ENCODE results near the gene PRKG2. TPM values are rescaled to one million over a fixed set of nuclear protein-coding genes. Genes with fewer than 3 reads are reported as not detected.

PRKG2 gene
- total and polyA plus RNA-seq, 2 of the 13 experiments (the other 11 are each of a cell fraction or from before 2014, with no cell fraction given) = 0.04 TPM

- TF ChIP-seq ZNF597 (CRISPR knock-in tag; IDR thresholded peaks at IDR 0.05) = no peak
These were observed 41.3 kb upstream of the PRKG2 start (continued) for GRCh38 chr4:81256059-81256970.

GRCh38 chr4:81255524-81255923 lies 40.5 kb upstream of the PRKG2 start:
- no peaks in the 10 kb centered on the region for H3K4me1 ChIP-seq (ENCODE audit: insufficient read depth, low read length)
- TF ChIP-seq KMT2B (CRISPR knock-in tag; IDR thresholded peaks at IDR 0.05) (no peak), ZNF558 (CRISPR knock-in tag; IDR thresholded peaks at IDR 0.05; ENCODE audit: borderline replicate concordance) (no peak)
- no peaks in the 10 kb centered on the region for H3K36me3 ChIP-seq (replicated peaks in 1 of 2; ENCODE audit: control insufficient read depth in 1 of 2, insufficient read depth in 2 of 2, low read length in 2 of 2)
- 0% methylated on average over 1 of the region's 1 CpG for WGBS (ENCODE audit: low lambda C conversion rate)
- intact Hi-C loops (cut with micrococcal nuclease; ENCODE audit: unreplicated experiment) = no loop called here
- FAIRE-seq (no peak), ATAC-seq (no peak), DNase-seq (ENCODE audit: low spot score) (no peak)
- H3K4me3 ChIP-seq (replicated peaks in 1 of 3; ENCODE audit: insufficient read depth in 1 of 3, low read depth in 2 of 3, low read length in 3 of 3) = no peak overlapping the region
- no peaks in the 10 kb centered on the region for H3K79me2 ChIP-seq (ENCODE audit: insufficient read depth, low read length)
- no peak overlapping the region for H3K4me2 ChIP-seq (ENCODE audit: low read depth, low read length)
- POLR2A ChIA-PET = no interaction called here
- no peak overlapping the region for H2AFZ ChIP-seq (ENCODE audit: low read length)
- H3K27ac ChIP-seq (ENCODE audit: extremely low read length, insufficient read depth, low read length) = no peak overlapping the region
- CTCF ChIA-PET (ENCODE audit: low intra/inter-chr PET ratio, low total read pairs) = no interaction called here
- no peaks in the 10 kb centered on the region for H3K9me3 ChIP-seq (ENCODE audit: low read length)
- no peaks in the 10 kb centered on the region for H3K27me3 ChIP-seq (ENCODE audit: control insufficient read depth in 1 of 2, insufficient read depth in 2 of 2, low read length in 2 of 2)
- in situ Hi-C loops (cut with HindIII; ENCODE audit: extremely low pct_ligation_motif_present, low pct_unique_long_range_greater_than_20kb) = no loop called here
- H4K20me1 ChIP-seq (ENCODE audit: insufficient read depth, low read length) = no peaks in the 10 kb centered on the region
- no TSS peak for BruUV-seq (replicated peaks)
- H3K9ac ChIP-seq (ENCODE audit: insufficient read depth, low read depth, low read length) = no peak overlapping the region

- Histone ChIP-seq H3K36me3 (replicated peaks in 1 of 2; ENCODE audit: control insufficient read depth in 1 of 2, insufficient read depth in 2 of 2, low read length in 2 of 2) (no peaks in the 10 kb centered on the region), H3K9ac (ENCODE audit: insufficient read depth, low read depth, low read length) (no peak overlapping the region), H3K27ac (ENCODE audit: extremely low read length, insufficient read depth, low read length) (no peak overlapping the region), H3K4me2 (ENCODE audit: low read depth, low read length) (no peak overlapping the region), H4K20me1 (ENCODE audit: insufficient read depth, low read length) (no peaks in the 10 kb centered on the region), H3K9me3 (ENCODE audit: low read length) (no peaks in the 10 kb centered on the region), H3K4me1 (ENCODE audit: insufficient read depth, low read length) (no peaks in the 10 kb centered on the region), H3K27me3 (ENCODE audit: control insufficient read depth in 1 of 2, insufficient read depth in 2 of 2, low read length in 2 of 2) (no peaks in the 10 kb centered on the region), H2AFZ (ENCODE audit: low read length) (no peak overlapping the region), H3K4me3 (replicated peaks in 1 of 3; ENCODE audit: insufficient read depth in 1 of 3, low read depth in 2 of 3, low read length in 3 of 3) (no peak overlapping the region), H3K79me2 (ENCODE audit: insufficient read depth, low read length) (no peaks in the 10 kb centered on the region)
- POLR2A ChIA-PET = no interaction called here
- no peak for FAIRE-seq
- intact Hi-C loops (cut with micrococcal nuclease; ENCODE audit: unreplicated experiment) (no loop called here), in situ Hi-C loops (cut with HindIII; ENCODE audit: extremely low pct_ligation_motif_present, low pct_unique_long_range_greater_than_20kb) (no loop called here)
- no TSS peak for BruUV-seq (replicated peaks)
- 5% methylated on average over 1 of the region's 1 CpG for WGBS (ENCODE audit: low lambda C conversion rate)
- CTCF ChIA-PET (ENCODE audit: low intra/inter-chr PET ratio, low total read pairs) = no interaction called here
- TF ChIP-seq CREBL2 (CRISPR knock-in tag; IDR thresholded peaks at IDR 0.05; ENCODE audit: borderline replicate concordance) (no peak), SMC3 (IDR thresholded peaks at IDR 0.05; ENCODE audit: low read length) (no peak), ZNF576 (CRISPR knock-in tag; IDR thresholded peaks at IDR 0.05) (no peak), BORCS8-MEF2B (CRISPR knock-in tag; IDR thresholded peaks at IDR 0.05) (no peak), ZNF558 (CRISPR knock-in tag; IDR thresholded peaks at IDR 0.05; ENCODE audit: borderline replicate concordance) (no peak), ZNF207 (IDR thresholded peaks at IDR 0.05; ENCODE audit: borderline replicate concordance) (no peak), SMAD1 (CRISPR knock-in tag; IDR thresholded peaks at IDR 0.05; ENCODE audit: borderline replicate concordance, low read depth) (no peak), TEF (CRISPR knock-in tag; IDR thresholded peaks at IDR 0.05) (no peak)
- DNase-seq (ENCODE audit: low spot score) = no peak
- no peak for ATAC-seq
These were observed 35.4 kb upstream of the PRKG2 start for GRCh38 chr4:81250430-81250829.
